Measurements from ENCODE around the gene SCAMP4. TPM values are rescaled to one million over a fixed set of nuclear protein-coding genes. Genes with fewer than 3 reads are reported as not detected.

The SCAMP4 gene
- total and polyA plus RNA-seq, 9 of the 15 experiments (the other 6 are each of a cell fraction or from before 2014, with no cell fraction given) = 0.81 to 45.9 (median 12.8) TPM

GRCh38 chr19:1862068-1862423 is 43.2 kb upstream of the SCAMP4 start:
- H2AFZ ChIP-seq (ENCODE audit: low read depth, low read length) = no peak overlapping the region
- peaks cover 42 to 77% of the 10 kb centered on the region in 2 experiments for H3K4me1 ChIP-seq (replicated peaks in 1 of 2; ENCODE audit: control insufficient read depth in 2 of 2, insufficient read depth in 2 of 2, low read length in 2 of 2)
- ATAC-seq = no peak
- DNase-seq (ENCODE audit: extremely low read depth in 1 of 4, low spot score in 3 of 4) = no peak
- H3K9ac ChIP-seq (ENCODE audit: insufficient read depth in 1 of 2, low read depth in 2 of 2, low read length in 2 of 2) = peak overlapping the region; percentile 84 to 97
- intact Hi-C loops (cut with micrococcal nuclease) (no loop called here), in situ Hi-C loops (cut with MboI) (no loop called here)
- BruUV-seq (replicated peaks) = TSS peak; percentile 57
- FAIRE-seq = no peak
- H3K27ac ChIP-seq (ENCODE audit: extremely low read depth, low read depth, low read length) = peak overlapping the region; percentile 85
- ChIA-PET POLR2A (interaction anchor here (0.6 kb wide), 1 partner anchor 200 kb away, joined by 3 read pairs; no protein-coding TSS in a partner anchor), CTCF (ENCODE audit: low intra/inter-chr PET ratio) (no interaction called here)
- H3K27me3 ChIP-seq (ENCODE audit: control insufficient read depth in 2 of 2, insufficient read depth in 2 of 2, low read length in 2 of 2) = no peaks in the 10 kb centered on the region
- peaks cover 68% of the 10 kb centered on the region for H3K79me2 ChIP-seq (ENCODE audit: control insufficient read depth, insufficient read depth, low read length)
- peak overlapping the region; percentile 95 for H3K4me3 ChIP-seq
- no peaks in the 10 kb centered on the region; the same call in 2 of the 3 replicates for H3K36me3 ChIP-seq (ENCODE audit: control insufficient read depth, insufficient read depth, low read length)
- peaks cover 28% of the 10 kb centered on the region for H4K20me1 ChIP-seq (replicated peaks; ENCODE audit: control insufficient read depth, insufficient read depth, low read length)
- no peaks in the 10 kb centered on the region for H3K9me3 ChIP-seq (replicated peaks; ENCODE audit: control insufficient read depth, insufficient read depth, low read depth, low read length)
- peaks cover 5% of the 10 kb centered on the region for H3K9me1 ChIP-seq (ENCODE audit: control insufficient read depth, insufficient read depth, low read length)
- WGBS (ENCODE audit: insufficient coverage, low coverage, missing lambda C conversion rate) = 0% methylated on average over 20 of the region's 21 CpGs
- peak overlapping the region; percentile 82 for H3K4me2 ChIP-seq (ENCODE audit: insufficient read depth, low read length)
- TF ChIP-seq EP300 (IDR thresholded peaks at IDR 0.05; ENCODE audit: low read length) (no peak), ZFX (CRISPR knock-in tag; IDR thresholded peaks at IDR 0.05) (peak; percentile 52), ZNF395 (CRISPR knock-in tag; IDR thresholded peaks at IDR 0.05) (0 out of 2 replicates have a peak, but pooled peaks have one; percentile 9), NCOR1 (IDR thresholded peaks at IDR 0.05) (no peak), ARID4B (CRISPR knock-in tag; IDR thresholded peaks at IDR 0.05) (0 out of 2 replicates have a peak, but pooled peaks have one; percentile 15), PHF21A (IDR thresholded peaks at IDR 0.05; ENCODE audit: borderline replicate concordance, low read depth) (no peak), FIP1L1 (IDR thresholded peaks at IDR 0.05; ENCODE audit: low read depth, low read length, poor library complexity, severe bottlenecking) (peak; percentile 34), KDM5B (IDR thresholded peaks at IDR 0.05; ENCODE audit: insufficient replicate concordance, low read depth, low read length) (peak; percentile 24), CEBPZ (IDR thresholded peaks at IDR 0.05; ENCODE audit: borderline replicate concordance, low read depth, low read length) (no peak), ETV5 (CRISPR knock-in tag; IDR thresholded peaks at IDR 0.05; ENCODE audit: low read depth) (no peak)
- TF ChIP-seq, protein P1, sequence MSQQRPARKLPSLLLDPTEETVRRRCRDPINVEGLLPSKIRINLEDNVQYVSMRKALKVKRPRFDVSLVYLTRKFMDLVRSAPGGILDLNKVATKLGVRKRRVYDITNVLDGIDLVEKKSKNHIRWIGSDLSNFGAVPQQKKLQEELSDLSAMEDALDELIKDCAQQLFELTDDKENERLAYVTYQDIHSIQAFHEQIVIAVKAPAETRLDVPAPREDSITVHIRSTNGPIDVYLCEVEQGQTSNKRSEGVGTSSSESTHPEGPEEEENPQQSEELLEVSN (IDR thresholded peaks at IDR 0.05; ENCODE audit: borderline replicate concordance in 1 of 2, extremely low read depth in 1 of 2, insufficient read depth in 1 of 2, insufficient read length in 1 of 2, low read depth in 1 of 2, low read length in 1 of 2, poor library complexity in 1 of 2, severe bottlenecking in 1 of 2) = no peak

Measured in K562 (cell line).